Keratinocyte (primary cell): ENCODE results near the gene NIT2. TPM values are rescaled to one million over a fixed set of nuclear protein-coding genes. Genes with fewer than 3 reads are reported as not detected.

Experiments
- DNase-seq: peaks from one replicate; pipeline ENCODE4 v3.0.0-alpha.2; 2011; ENCODE audit warnings: low read depth, missing footprints, low spot score
- FAIRE-seq: peaks from 2 replicates; lab custom pipeline; 2011; peaks lifted over from hg19 to GRCh38; lab: Jason Lieb, UNC
- H2AFZ ChIP-seq: 2 replicates; pipeline ENCODE4 v1.6.0; 2012; ENCODE audit warnings: low read length, control low read depth, inconsistent platforms; ENCODE audit not compliant: control insufficient read depth
- H3K27ac ChIP-seq: 2 replicates; pipeline ENCODE4 v1.5.1; 2011; ENCODE audit warnings: low read length; ENCODE audit not compliant: control insufficient read depth, insufficient read depth
- H3K27me3 ChIP-seq: 3 replicates; pipeline ENCODE4 v1.6.0; 2011; ENCODE audit warnings: low read length; ENCODE audit not compliant: control insufficient read depth, insufficient read depth; ENCODE audit errors: extremely low read depth
- H3K36me3 ChIP-seq, 2 experiments: 2 replicates in 1 of 2; 3 replicates in 1 of 2; pipeline ENCODE4 v1.5.1; 2011; ENCODE audit warnings: low read length in 2 of 2, mild to moderate bottlenecking in 1 of 2; ENCODE audit not compliant: control insufficient read depth in 2 of 2, insufficient read depth in 2 of 2; ENCODE audit errors: extremely low read depth in 1 of 2
- H3K4me1 ChIP-seq: 3 replicates; pipeline ENCODE4 v1.5.1; 2011; ENCODE audit warnings: low read length; ENCODE audit not compliant: control insufficient read depth, insufficient read depth; ENCODE audit errors: extremely low read depth
- H3K4me2 ChIP-seq: 3 replicates; pipeline ENCODE4 v1.6.0; 2011; ENCODE audit warnings: low read depth, low read length; ENCODE audit not compliant: control insufficient read depth, insufficient read depth; ENCODE audit errors: extremely low read depth
- H3K4me3 ChIP-seq, 3 experiments: fragments of 200-600 bp in 1 of 3; sonication (generic) in 1 of 3; 2 replicates in 2 of 3; 3 replicates in 1 of 3; pipeline ENCODE4 v1.5.1; 2011 to 2016; ENCODE audit warnings: low read length in 3 of 3, mild to moderate bottlenecking in 3 of 3, control low read depth in 2 of 3, inconsistent platforms in 1 of 3, low read depth in 1 of 3, mixed read lengths in 1 of 3, mixed run types in 1 of 3, moderate library complexity in 1 of 3; ENCODE audit not compliant: control insufficient read depth in 2 of 3, insufficient read depth in 2 of 3; ENCODE audit errors: extremely low read depth in 1 of 3
- H3K79me2 ChIP-seq: 2 replicates; pipeline ENCODE4 v1.6.0; 2012; ENCODE audit warnings: low read length; ENCODE audit not compliant: control insufficient read depth, insufficient read depth
- H3K9ac ChIP-seq: 3 replicates; pipeline ENCODE4 v1.6.0; 2011; ENCODE audit warnings: low read length; ENCODE audit not compliant: control insufficient read depth, insufficient read depth; ENCODE audit errors: extremely low read depth
- H3K9me1 ChIP-seq: 3 replicates; pipeline ENCODE4 v1.6.0; 2011; ENCODE audit warnings: low read length; ENCODE audit not compliant: control insufficient read depth, insufficient read depth; ENCODE audit errors: extremely low read depth
- H3K9me3 ChIP-seq: 2 replicates; pipeline ENCODE4 v1.5.1; 2012; ENCODE audit warnings: low read depth, low read length; ENCODE audit not compliant: control insufficient read depth
- H4K20me1 ChIP-seq: 3 replicates; pipeline ENCODE4 v1.6.0; 2011; ENCODE audit warnings: low read length; ENCODE audit not compliant: control insufficient read depth, insufficient read depth; ENCODE audit errors: extremely low read depth
- CTCF ChIP-seq, 3 experiments: IDR thresholded peaks in 1 of 3; conservative IDR thresholded peaks in 1 of 3; optimal IDR thresholded peaks in 1 of 3; 2 replicates in 2 of 3; 3 replicates in 1 of 3; pipeline versions ENCODE3 to v1.5.1; 2011; ENCODE audit warnings: low read length in 3 of 3, mild to moderate bottlenecking in 3 of 3, moderate library complexity in 2 of 3, control low read depth in 1 of 3, inconsistent platforms in 1 of 3; ENCODE audit not compliant: insufficient read depth in 2 of 3; ENCODE audit errors: extremely low read depth in 1 of 3
- EZH2 ChIP-seq: IDR thresholded peaks from one replicate; pipeline ENCODE4 v1.6.1; 2012; ENCODE audit warnings: inconsistent platforms, mild to moderate bottlenecking, low read length, moderate library complexity
- dilution Hi-C: fragments of 300-500 bp; cut with MboI; formaldehyde crosslinking; loops from one replicate; pipeline ENCODE4 v1.7.0; 2020; ENCODE audit warnings: low sequenced_read_pairs; ENCODE audit not compliant: extremely low pct_ligation_motif_present
- polyA plus RNA-seq, 5 experiments: library from polyadenylated mRNA; depleted of rRNA in 3 of 5; stranded (reverse) in 3 of 5; stranded (forward) in 1 of 5; unstranded in 1 of 5; fragments of >200 nt; gene quantifications; 1 replicate in 1 of 5; 2 replicates in 3 of 5; 3 replicates in 1 of 5; pipeline versions ENCODE4 v1.2.1 to v1.2.3, GENCODE V29; 2011 to 2012; ENCODE audit warnings: missing spikeins in 2 of 5, low read depth in 1 of 5, low replicate concordance in 1 of 5

The NIT2 gene
- polyA plus RNA-seq, 1 donor (not counting 4 experiments of a cell fraction or from before 2014, with no cell fraction given) = 118 TPM

GRCh38 chr3:100289339-100289738 lies 45.2 kb upstream of the NIT2 start:
- Histone ChIP-seq H3K9me3 (no peaks in the 10 kb centered on the region), H4K20me1 (no peaks in the 10 kb centered on the region), H3K4me1 (no peaks in the 10 kb centered on the region), H3K27me3 (no peaks in the 10 kb centered on the region), H3K36me3 (peaks cover 6 to 16% of the 10 kb centered on the region in 2 experiments), H3K4me2 (no peak overlapping the region), H3K9ac (no peak overlapping the region), H3K4me3 (no peak overlapping the region), H3K27ac (no peak overlapping the region), H3K79me2 (no peaks in the 10 kb centered on the region), H2AFZ (no peak overlapping the region), H3K9me1 (no peaks in the 10 kb centered on the region)
- dilution Hi-C loops = no loop called here
- FAIRE-seq (no peak), DNase-seq (no peak)
- no peak for TF ChIP-seq CTCF (optimal IDR thresholded peaks at IDR 0.05 in 1 of 3, IDR thresholded peaks at IDR 0.05 in 1 of 3, conservative IDR thresholded peaks at IDR 0.05 in 1 of 3; ENCODE audit: extremely low read depth in 1 of 3, insufficient read depth in 2 of 3, low read length in 3 of 3)
- TF ChIP-seq EZH2 = no peak

GRCh38 chr3:100295089-100295488 lies 39.5 kb upstream of the NIT2 start:
- Histone ChIP-seq H3K27ac (no peak overlapping the region), H3K27me3 (no peaks in the 10 kb centered on the region), H3K4me2 (no peak overlapping the region), H3K4me1 (peaks cover 6% of the 10 kb centered on the region), H3K4me3 (no peak overlapping the region), H2AFZ (no peak overlapping the region), H3K9ac (no peak overlapping the region), H3K36me3 (peaks cover 5 to 20% of the 10 kb centered on the region in 2 experiments), H3K9me1 (no peaks in the 10 kb centered on the region), H3K79me2 (no peaks in the 10 kb centered on the region), H4K20me1 (no peaks in the 10 kb centered on the region), H3K9me3 (no peaks in the 10 kb centered on the region)
- DNase-seq (no peak), FAIRE-seq (no peak)
- dilution Hi-C loops = no loop called here
- TF ChIP-seq EZH2 (no peak), CTCF (optimal IDR thresholded peaks at IDR 0.05 in 1 of 3, IDR thresholded peaks at IDR 0.05 in 1 of 3, conservative IDR thresholded peaks at IDR 0.05 in 1 of 3; ENCODE audit: extremely low read depth in 1 of 3, insufficient read depth in 2 of 3, low read length in 3 of 3) (no peak)
